NCI-H2196 treated with DMSO at 0.1 percent for 48 hours (cell line): Measurements from ENCODE around the gene GALNT13.

Experiments used
- DNase-seq: peaks from one replicate; lab custom pipeline; 2025; ENCODE audit not compliant: unreplicated experiment; lab: John Stamatoyannopoulos, UW

GALNT13 gene

DNA sequence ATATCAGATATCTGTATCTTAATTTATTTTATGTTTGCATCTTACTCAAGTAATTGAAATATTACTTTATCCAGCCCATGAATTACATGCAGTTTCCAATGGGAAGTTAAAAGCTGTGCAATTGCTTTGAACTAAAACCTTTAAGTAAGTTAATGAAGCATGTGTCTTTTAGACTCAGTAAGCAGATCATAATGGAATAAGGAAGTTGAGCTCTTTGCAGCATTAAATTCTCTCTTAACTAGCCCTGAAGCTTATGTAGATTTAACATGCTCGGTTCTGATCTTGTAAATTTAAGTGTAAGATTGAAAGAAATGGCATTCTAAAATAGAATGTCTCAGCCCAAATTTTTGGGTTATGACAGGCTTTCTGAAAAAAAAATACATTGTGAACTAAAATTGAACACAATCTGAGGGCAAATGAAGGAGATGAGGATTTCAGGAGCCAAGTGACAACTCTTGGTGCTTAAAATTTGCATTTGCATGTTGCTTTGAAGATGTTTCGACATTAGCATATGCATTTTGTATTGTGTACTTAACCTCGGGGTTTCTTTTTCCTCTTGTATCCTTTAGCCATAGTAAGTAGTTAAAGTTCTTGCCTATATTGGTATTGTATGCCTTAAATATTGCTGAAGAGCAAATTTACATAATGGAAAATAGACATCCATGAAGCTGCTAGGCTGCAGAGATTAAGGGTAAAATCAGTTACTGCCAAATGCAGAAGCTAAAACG, 529.0 kb downstream of the GALNT13 start:
- no peak for DNase-seq

DNA sequence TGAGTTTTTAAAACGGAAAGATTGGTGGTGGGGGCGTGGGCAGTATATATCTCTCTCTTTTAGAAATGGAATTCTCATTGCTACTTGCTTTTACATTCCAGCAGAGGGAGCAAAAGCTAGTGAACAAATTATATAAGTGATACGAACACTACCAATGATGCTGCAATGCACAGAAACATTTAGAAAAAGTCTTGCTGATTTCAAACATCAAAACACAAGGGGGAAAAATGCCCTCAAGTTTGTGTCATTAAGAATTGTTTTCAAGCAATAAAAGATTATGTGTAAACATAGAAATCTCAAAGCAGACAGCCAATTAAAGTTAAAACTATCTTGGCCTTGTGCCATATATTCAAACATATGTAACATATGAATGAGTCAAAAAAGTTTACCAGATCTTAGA, 530.5 kb downstream of the GALNT13 start:
- no peak for DNase-seq

DNA sequence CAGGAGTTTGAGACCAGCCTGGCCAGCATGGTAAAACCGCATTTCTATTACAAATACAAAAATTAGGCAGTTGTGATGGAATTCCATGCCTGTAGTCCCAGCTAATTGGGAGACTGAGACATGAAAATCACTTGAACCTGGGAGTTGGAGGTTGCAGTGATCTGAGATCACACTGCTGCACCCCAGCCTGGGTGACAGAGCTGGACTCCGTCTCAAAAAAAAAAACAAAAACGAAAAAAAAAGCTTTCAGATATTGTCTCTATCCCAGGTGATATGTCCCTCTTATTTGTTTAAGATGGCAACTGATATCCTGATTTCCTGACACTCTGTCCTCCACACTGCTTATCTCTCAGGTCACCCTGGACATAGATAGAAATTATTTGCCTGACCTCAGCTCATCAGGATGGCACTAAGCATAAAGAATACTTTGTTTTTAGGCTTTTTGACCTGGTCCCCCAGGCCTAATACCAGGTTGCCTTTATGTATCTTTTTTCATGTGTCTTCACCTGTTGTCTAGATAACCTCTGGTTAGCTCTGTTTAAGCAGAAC, 531.6 kb downstream of the GALNT13 start:
- DNase-seq: no peak

DNA sequence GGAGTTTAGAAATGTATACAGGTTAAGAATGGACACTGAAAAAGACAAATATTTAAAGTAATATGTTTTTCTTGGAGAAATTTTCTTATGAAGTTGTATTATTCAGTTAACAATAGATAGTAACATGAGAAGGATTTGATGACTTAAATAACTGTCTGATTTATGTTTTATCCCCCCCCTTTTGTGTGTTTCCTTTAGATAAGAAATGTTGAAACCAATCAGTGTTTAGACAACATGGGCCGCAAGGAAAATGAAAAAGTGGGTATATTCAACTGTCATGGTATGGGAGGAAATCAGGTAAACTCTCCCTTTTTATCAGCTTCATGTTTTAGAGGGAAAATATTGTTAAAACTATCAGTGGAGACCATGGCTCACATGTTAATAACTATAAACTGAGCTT, 537.1 kb downstream of the GALNT13 start:
- no peak for DNase-seq

DNA sequence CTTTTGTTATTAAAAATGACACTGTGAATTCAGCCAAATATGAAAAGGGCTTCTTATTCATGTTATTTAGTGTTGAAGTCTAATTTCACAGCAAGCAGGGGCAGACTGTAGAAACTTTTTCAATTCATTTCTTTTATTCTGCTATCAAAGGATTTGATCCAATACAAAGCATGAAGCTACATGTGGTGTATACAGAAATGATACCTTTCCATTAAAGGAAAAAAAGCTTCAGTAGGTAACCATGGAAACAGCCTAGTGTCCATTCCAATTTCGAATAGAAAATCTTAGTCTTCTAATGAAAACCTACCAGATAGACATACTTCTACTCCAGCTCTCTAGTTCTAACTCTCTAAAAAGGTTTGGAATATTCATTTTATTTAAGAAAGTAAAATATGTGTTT, 550.5 kb downstream of the GALNT13 start:
- no peak for DNase-seq

DNA sequence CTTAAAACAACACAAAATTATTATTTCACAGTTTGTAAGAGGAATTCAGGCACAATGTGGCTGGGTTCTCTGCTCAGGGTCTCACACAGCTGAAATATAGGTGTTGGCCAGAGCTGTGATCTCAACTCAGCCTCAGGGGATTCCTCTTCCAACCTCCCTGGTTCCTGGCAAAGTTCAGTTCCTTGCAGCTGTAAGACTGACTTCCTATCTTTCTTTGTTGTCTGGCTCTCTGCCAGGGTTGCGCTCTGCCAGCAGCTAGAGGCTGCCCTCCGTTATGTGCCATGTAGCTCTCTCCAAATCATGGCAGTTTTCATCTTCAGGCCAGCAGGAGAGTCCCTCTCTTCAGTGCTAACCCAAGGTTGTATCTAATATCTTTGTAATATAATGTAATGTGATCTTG, 554.3 kb downstream of the GALNT13 start:
- DNase-seq: no peak

DNA sequence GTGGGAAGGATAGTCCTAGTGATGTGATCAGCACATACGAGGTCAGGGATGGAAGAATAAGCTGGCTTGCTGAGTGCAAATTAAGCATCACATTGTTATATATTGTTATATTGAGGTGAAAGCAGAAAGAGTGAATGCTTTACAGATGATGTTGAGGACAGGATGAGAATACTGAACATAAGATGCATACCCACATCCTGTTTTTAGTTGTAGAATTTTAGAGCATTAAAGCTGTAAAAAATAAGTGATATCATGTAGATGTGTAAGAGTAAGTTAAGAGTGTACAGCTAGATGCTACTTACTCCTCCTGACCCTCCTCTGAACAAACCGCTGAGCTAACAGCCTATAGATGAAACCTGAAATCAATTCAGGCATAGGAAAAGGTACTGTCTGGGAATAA, 555.7 kb downstream of the GALNT13 start:
- no peak for DNase-seq

DNA sequence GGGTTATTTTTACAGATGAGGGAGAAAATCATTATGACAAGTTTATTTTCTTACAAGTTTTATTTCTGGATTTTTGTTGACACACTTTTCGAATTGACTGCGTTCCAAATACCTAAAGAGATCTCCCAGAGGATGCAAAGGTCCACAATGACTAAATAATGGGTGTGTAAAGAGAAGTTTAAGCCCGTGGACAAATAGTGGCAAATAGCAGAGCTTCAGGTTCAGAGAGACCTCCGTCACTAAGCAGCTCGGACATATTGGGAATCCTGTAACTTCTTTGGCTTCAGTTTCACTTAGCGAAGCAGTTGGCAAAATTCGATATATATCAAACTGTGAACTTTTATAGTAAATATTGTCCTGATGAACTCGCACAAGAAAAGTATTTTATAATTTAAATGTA, 556.3 kb downstream of the GALNT13 start:
- no peak for DNase-seq

DNA sequence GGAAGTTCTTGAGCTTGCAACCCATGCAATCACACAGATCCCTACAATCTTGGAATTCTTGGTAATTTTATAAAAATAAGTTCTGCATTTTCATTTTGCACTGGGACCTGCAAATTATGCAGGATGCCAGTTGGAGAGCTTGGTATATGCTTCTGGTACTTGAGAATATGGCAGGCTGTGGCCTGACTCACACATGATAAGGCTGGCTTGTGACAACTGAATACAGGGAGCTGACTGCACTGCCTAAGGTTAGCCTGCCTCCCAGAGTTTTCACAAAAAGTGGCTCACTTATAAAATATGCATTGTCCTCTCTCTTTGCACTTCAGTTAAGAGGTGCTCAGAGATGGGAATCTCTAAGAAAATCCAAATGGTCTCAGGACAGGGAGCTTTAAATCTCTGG, 561.3 kb downstream of the GALNT13 start:
- no peak for DNase-seq

DNA sequence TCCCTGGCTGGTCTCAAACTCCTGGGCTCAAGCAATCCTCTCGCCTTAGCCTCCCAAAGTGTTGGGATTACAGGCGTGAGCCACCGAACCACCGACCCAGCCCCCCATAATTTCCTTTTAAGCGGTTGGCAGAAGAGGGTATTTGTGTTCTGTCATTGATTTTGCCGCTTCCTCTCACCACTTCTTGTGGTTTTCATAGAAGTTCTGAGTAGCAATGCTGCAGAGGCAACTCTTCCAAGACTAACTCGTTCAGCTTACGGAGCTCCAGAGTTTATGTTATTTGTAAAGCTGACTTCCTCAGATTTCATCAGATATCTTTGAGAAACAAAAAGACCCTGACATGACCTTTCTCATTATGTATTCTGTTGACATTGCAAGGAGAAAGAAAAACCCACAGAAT, 565.4 kb downstream of the GALNT13 start:
- DNase-seq: no peak

DNA sequence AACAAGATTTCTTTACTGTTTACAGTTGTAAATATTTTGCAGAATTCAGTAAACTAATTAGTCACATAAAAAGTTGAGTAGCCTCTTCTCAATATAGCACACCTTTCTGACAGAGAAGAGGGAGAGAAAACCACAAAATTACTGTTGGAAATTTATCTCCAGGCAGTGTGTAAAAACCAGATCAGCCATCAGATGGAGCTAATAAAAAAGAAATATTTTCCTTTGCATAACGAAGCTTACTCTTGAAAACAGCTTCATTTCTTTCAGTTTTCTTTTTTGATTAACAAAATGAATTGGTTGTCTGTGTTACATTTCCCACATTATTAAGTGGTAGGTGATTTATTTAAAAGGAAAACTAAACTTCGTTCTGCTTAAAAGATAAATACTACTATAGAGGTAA, 567.4 kb downstream of the GALNT13 start:
- DNase-seq: no peak

DNA sequence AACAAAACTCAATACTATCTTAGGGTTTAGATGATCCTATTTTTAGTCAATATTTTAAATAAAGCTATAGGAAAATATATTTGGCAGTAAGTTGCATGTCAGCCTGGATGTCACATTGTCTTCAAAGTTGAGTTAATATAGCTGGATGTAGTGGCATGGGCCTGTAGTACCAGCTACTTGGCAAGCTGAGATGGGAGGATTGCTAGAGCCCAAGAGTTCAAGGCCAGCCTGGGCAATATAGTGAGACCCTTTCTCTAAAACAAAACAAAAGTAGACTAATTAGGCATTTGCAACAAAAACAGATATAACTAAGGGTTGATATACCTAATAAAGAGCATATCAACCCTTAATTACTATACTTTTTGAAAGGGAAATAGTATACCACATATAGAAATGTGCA, 572.2 kb downstream of the GALNT13 start:
- no peak for DNase-seq

DNA sequence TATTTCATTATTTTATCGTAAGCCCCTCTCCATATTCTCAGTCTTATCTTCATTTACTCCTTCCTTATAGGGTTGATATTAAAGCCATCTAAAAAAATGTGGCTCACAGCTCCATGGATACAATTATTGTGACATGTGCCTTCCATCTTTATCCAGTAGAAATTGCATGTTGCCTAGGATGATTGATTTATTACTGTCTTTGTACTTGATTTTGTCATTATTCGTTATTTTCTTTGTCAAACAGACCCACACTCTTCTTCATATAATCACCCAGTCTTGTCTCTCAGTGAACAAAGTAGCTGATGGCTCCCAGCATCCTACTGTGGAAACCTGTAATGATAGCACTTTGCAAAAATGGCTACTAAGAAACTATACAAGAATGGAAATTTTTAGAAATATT, 574.6 kb downstream of the GALNT13 start:
- DNase-seq: no peak

DNA sequence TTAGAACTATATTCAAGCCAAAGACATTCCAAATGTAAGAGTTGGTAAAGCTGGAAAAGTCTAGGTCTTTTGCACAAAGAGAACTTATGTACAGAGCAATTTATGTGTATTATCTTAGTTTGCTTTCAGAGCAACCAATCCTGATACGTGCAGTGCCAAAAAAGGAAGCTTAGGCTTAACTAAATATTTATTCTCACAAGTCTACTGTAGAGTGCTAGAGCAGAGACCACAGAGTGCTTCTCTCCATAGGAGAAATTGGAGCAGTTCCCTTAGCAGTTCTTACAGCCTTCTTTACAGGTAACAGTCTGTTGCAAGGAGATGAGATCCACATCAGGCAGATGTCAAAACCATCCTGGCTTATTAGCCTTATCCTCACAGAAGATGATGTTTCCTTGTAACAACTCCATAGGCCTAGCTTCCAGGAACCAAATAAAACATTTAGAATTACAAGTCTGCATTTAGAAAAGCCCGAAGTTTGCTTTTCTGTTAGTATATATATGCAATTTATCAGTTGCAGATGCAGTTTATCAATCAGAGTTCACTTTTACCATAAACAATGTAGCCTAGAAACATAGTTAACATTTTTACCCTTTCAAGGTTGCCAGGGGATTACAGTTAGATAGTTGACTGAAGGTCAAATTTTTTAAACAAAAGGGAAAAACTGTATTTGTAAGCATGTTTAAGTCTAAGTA, 576.2 kb downstream of the GALNT13 start:
- no peak for DNase-seq

DNA sequence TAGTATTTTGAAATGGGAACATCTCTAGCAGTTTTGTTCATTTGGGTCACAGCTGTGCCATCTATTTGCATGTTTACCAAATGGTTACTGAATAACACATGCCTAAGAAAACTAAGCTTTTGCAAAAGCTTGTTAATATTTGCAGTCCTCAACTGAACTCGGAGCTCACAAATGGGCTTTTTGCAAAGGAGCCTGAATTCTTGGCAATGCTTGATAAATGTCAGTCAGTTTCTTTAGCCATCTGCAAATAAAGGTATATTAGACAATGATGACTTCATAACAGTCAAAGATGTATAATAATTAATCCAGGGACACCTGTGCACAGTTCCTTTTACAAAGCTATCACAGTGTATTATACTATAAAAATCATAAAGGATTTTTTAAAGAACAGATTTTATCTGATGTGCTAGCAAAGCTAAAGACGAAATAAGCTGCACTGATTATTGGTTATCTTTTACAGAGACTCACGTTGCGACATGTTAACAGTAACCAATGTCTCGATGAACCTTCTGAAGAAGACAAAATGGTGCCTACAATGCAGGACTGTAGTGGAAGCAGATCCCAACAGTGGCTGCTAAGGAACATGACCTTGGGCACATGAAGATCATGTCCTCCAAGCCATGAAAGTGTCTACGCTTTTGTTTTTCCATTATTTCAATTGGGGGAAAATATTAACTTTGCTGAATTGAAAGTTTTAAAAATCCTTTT, 578.4 kb downstream of the GALNT13 start:
- no peak for DNase-seq

DNA sequence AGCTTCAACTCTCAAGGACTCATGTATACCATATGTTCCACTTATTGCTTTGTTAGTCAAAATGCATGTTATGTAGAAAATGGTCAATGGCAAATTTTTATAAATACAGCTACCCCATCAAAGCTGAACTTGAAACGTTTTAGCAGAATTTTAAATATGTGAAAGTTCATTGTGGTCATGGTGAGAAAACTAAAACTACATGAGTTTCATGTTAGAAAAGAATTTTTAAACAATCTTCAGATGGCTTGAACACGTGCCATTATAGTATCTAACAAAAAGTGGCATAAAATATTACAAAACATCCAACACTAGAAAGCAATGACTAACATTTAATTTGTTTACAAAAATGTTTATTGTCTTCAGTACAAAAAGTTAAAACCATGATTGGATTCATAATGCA, 580.7 kb downstream of the GALNT13 start:
- no peak for DNase-seq

DNA sequence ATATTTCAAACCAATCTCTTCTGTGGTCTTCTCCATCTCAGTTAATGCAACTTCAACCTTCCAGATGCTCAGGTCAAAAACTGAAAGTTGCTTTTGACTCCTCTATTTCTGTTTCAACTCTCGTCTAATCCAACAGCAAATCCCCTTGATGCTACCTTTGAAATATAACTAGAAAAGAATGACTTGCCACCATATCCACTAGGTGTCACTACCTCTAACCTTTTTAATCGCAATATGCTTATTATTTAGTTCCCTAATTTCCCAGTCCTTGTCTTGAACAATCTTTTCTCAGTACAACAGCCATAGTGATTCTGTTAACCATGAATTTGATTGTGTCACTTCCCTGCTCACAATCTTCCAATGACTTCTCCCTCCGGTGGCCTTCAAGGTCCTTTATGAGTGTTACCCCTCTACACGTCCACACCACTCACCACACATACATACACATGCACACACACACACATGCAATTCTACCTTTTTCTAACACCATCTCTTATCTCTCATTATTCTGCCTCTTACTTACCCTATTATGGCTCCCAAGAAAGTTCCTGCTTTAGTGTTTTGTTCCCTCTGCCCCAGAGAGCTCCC, 581.3 kb downstream of the GALNT13 start:
- no peak for DNase-seq

DNA sequence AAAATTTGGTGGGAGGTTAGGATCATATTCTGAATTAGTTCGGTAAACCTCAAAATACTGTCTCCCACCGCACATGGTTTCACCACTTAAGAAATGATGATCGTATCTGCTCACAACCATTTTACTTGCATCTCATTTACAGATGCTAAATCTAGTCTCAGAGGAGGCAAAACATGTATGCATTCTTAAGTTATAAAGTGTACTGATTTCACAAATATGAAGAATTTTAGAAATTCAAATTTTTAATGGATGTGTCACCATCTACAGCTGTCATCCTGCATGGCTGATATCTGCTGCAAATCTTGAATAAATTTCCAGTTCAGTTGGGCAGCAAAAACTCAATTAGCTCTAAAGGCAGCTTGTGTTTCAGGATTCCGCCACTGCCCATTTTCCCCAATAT, 583.4 kb downstream of the GALNT13 start:
- no peak for DNase-seq

DNA sequence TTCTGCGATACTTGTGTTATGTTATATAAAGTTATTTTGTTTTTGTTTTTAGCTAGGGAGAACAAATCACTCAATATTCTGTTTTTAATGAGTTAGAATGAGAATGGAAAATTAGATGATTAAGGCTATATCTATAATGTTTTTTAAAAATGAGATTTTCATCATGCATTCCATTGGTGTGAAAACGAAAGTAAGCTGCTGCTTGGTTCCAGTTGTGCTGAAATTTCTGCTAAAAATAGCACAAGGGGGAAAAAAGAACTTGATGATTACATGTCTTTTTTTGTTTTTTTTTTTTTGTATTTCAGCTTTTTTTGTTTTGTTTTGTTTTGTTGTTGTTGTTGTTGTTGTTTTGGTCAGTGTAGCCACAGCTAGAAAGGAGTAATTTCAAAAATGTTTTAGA, 584.1 kb downstream of the GALNT13 start:
- DNase-seq: no peak

DNA sequence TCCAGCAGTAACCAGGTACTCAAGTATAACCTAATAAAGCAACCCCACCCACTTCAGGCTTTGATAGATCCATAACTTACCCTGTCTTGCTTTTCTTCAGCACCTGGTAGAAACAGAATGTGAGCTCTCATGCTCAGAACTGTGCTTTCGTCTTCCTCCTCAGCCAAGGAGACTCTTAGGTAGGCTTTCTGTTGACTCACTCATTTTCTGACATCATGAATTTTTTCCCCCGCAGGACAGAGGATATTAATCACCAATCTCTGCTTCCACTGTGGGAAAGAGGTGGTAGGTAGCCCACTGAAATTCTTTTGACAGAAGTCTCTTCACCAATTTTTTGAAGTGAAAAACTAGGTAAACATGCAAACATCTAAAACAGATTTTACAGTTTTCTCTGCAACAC, 585.6 kb downstream of the GALNT13 start:
- DNase-seq: no peak

DNA sequence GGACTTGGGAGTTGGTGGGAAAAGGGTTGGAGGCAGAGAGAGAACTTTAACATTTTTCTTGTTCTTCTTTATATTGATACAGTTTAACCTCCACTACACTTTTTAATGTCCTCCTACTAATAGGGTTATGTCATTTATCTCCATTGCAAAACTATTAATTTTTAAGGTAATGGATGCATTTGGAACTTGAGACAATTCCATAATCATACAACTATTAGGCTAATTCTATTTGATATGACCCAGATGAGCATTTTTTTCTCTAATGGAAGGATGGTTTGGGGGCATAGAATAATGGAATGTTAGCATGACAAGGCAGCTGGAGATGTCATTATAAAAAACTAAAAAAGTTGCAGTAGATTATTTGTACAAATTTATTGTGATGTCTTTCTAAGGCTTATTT, 587.6 kb downstream of the GALNT13 start:
- DNase-seq: no peak

DNA sequence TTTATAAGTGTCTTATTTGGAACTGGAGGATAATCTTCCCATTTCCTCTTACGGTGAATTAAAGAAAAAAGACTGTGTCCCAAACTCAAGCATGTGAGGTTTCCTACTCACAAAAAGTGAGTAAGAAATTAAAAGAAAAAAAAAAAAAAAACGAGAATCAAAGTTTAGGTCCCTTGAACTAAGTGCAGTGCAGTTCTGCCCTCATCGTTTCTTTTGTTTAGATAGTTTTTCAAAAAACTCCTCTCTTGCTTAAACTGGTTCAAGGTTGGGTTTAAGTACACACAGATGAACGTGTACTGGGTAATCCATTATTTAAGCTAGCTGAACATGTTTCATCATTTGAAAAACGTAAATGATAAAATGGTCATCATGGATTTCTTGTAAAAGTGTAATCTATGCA, 590.9 kb downstream of the GALNT13 start:
- no peak for DNase-seq
